ENCODE measurements around the gene GAK. TPM values are rescaled to one million over a fixed set of nuclear protein-coding genes. Genes with fewer than 3 reads are reported as not detected.

The GAK gene
- total and polyA plus RNA-seq, 2 of the 13 experiments (the other 11 are each of a cell fraction or from before 2014, with no cell fraction given) = 17.5 to 44.3 TPM

GRCh38 chr4:874971-875817, 56.9 kb downstream of the GAK start (continued):
- no peak for TF ChIP-seq ZNF883 (CRISPR knock-in tag; IDR thresholded peaks at IDR 0.05; ENCODE audit: not compliant biosample characterization)
- TF ChIP-seq, protein P1, sequence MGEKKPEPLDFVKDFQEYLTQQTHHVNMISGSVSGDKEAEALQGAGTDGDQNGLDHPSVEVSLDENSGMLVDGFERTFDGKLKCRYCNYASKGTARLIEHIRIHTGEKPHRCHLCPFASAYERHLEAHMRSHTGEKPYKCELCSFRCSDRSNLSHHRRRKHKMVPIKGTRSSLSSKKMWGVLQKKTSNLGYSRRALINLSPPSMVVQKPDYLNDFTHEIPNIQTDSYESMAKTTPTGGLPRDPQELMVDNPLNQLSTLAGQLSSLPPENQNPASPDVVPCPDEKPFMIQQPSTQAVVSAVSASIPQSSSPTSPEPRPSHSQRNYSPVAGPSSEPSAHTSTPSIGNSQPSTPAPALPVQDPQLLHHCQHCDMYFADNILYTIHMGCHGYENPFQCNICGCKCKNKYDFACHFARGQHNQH (CRISPR knock-in tag; IDR thresholded peaks at IDR 0.05) = 0 out of 2 replicates have a peak, but pooled peaks have one; percentile 21
- TF ChIP-seq ZNF317 (CRISPR knock-in tag; IDR thresholded peaks at IDR 0.05) = no peak
- no peak for TF ChIP-seq TERF1 (CRISPR knock-in tag; IDR thresholded peaks at IDR 0.05)
- no peak for TF ChIP-seq CCDC6 (CRISPR knock-in tag; IDR thresholded peaks at IDR 0.05)
- TF ChIP-seq, protein P2, sequence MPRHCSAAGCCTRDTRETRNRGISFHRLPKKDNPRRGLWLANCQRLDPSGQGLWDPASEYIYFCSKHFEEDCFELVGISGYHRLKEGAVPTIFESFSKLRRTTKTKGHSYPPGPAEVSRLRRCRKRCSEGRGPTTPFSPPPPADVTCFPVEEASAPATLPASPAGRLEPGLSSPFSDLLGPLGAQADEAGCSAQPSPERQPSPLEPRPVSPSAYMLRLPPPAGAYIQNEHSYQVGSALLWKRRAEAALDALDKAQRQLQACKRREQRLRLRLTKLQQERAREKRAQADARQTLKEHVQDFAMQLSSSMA (CRISPR knock-in tag; IDR thresholded peaks at IDR 0.05) = no peak
- TF ChIP-seq, protein P3, sequence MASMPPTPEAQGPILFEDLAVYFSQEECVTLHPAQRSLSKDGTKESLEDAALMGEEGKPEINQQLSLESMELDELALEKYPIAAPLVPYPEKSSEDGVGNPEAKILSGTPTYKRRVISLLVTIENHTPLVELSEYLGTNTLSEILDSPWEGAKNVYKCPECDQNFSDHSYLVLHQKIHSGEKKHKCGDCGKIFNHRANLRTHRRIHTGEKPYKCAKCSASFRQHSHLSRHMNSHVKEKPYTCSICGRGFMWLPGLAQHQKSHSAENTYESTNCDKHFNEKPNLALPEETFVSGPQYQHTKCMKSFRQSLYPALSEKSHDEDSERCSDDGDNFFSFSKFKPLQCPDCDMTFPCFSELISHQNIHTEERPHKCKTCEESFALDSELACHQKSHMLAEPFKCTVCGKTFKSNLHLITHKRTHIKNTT (CRISPR knock-in tag; IDR thresholded peaks at IDR 0.05) = no peak
- TF ChIP-seq, protein P4, sequence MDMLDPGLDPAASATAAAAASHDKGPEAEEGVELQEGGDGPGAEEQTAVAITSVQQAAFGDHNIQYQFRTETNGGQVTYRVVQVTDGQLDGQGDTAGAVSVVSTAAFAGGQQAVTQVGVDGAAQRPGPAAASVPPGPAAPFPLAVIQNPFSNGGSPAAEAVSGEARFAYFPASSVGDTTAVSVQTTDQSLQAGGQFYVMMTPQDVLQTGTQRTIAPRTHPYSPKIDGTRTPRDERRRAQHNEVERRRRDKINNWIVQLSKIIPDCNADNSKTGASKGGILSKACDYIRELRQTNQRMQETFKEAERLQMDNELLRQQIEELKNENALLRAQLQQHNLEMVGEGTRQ (IDR thresholded peaks at IDR 0.05; ENCODE audit: low read depth, low read length) = no peak
- TF ChIP-seq, protein P4 (CRISPR knock-in tag; IDR thresholded peaks at IDR 0.05; ENCODE audit: borderline replicate concordance) = no peak
- TF ChIP-seq SMARCE1 (IDR thresholded peaks at IDR 0.05; ENCODE audit: borderline replicate concordance) = no peak
- TF ChIP-seq PAWR (CRISPR knock-in tag; IDR thresholded peaks at IDR 0.05; ENCODE audit: borderline replicate concordance) = no peak
- no peak for TF ChIP-seq ZXDC (CRISPR knock-in tag; IDR thresholded peaks at IDR 0.05)
- no peak for TF ChIP-seq RFX1 (IDR thresholded peaks at IDR 0.05)
- TF ChIP-seq ZNF781 (CRISPR knock-in tag; IDR thresholded peaks at IDR 0.05; ENCODE audit: borderline replicate concordance, not compliant biosample characterization) = no peak
- TF ChIP-seq HMGXB4 (CRISPR knock-in tag; IDR thresholded peaks at IDR 0.05; ENCODE audit: borderline replicate concordance in 1 of 2, low read depth in 1 of 2) = no peak
- TF ChIP-seq ZNF761 (CRISPR knock-in tag; conservative IDR thresholded peaks at IDR 0.05) = no peak
